AG10803 (cell line): Measurements from ENCODE around the gene ZNF584.

ENCODE experiments used
- DNase-seq: peaks from one replicate; pipeline ENCODE4 v3.0.0; 2010; ENCODE audit warnings: low read depth
- H3K4me3 ChIP-seq: 2 replicates; pipeline ENCODE4 v1.5.1; 2011; ENCODE audit warnings: mild to moderate bottlenecking, low read length, control low read depth
- CTCF ChIP-seq: conservative IDR thresholded peaks from 2 replicates; pipeline ENCODE4 v1.5.1; 2011; ENCODE audit warnings: mild to moderate bottlenecking, low read length, control low read depth, inconsistent platforms

ZNF584 gene

DNA sequence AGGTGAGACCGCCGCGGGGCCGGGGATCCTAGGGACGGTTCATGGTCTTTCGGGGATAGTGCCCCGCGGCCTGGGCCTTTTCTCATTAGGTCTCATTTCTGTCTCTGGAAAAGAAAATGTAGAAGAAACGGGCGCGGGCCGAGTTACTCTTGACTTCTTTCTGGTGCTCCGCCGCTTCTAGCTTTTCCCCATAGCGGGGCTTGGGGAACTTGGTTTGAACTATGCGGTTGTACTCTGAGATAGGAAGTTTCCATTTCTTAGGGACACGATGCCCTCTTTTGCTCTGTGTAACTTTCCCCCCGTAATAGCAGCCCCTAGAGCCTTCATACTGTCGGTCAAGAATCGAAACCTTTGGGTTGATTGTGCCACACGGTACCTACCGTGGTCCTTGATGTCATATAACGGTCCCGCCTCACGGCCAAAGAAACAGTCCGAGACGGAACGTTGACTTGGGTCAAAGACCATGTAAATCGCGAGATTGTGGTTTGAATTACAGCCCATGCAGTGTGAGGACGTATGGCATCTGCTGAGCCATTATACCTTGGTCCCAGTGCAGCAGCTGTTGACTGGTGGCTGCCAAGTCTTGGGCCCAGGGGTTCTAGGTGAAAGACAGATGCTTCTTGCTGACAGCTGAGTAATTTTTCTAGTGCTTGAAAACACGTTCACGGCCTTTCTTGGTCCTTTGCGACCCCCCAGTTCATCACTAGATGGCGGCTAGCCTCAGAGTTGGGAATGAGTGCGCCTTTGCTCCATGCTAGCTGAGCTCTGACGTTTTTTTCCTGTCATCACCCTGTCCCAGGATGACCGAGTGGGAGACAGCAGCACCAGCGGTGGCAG lies 20.9 kb upstream of the ZNF584 start:
- DNase-seq = no peak
- H3K4me3 ChIP-seq = peak overlapping the region; percentile 94
- TF ChIP-seq CTCF = no peak

DNA sequence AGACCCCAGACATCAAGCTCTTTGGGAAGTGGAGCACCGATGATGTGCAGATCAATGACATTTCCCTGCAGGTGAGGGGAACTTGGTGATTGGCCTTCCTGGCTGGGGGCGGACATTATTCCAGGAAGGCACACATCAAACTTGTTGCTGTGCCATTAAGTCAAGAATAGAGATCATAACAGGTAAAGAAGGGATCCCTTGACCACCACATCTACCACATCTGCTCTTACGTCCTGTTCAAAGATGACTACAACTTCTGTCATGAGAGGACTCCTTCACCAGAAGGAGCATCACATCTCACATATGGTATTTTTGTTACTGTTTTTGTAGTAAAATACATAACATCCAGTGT lies 20.3 kb upstream of the ZNF584 start:
- peak overlapping the region; percentile 94 for H3K4me3 ChIP-seq

DNA sequence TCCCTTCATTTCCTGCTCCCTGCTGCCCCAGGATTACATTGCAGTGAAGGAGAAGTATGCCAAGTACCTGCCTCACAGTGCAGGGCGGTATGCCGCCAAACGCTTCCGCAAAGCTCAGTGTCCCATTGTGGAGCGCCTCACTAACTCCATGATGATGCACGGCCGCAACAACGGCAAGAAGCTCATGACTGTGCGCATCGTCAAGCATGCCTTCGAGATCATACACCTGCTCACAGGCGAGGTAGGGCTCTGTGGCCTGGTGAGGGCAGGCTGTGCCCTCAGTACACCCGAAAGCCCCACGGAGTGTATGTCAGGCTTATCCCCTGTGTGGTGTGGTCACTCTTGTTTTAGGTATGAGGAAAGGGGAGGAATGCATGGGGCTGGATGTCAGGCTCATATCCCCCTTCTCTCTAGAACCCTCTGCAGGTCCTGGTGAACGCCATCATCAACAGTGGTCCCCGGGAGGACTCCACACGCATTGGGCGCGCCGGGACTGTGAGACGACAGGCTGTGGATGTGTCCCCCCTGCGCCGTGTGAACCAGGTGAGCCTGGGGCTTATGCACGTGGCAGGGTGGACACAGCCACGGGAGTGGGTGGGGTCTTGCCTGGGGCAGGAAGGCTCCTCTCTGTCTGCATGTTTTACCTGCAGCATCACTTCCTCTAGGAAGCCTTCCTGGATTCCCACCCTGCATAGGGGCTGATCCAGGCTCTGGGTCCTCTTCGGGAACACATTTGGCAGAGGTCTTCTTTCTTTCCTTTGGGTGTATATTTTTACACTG lies 15.3 kb upstream of the ZNF584 start:
- H3K4me3 ChIP-seq = no peak overlapping the region
- TF ChIP-seq CTCF = no peak
- DNase-seq = no peak

More for the DNA sequence above, 20.3 kb upstream of the ZNF584 start:
- TF ChIP-seq CTCF = no peak
- no peak for DNase-seq

DNA sequence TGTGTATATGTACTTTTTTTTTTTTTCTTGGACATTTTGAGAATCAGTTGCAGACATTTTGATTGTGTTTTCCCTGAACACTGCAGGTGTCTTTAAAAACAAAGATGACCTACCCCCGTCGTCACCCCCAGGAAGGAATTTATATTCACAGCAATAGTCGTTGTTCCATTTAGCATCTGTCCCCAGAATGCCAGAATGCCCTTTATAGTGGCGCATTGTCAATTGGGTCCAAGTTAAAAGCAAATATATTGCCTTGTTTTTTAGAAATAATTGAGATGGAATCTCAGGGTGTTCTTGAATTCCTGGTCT lies 14.8 kb upstream of the ZNF584 start:
- no peak for DNase-seq
- no peak for TF ChIP-seq CTCF
- no peak overlapping the region for H3K4me3 ChIP-seq

- no peak for TF ChIP-seq CTCF
- no peak overlapping the region for H3K4me3 ChIP-seq
- no peak for DNase-seq
These were observed 13.6 kb upstream of the ZNF584 start for GRCh38 chr19:58394821-58395219.

DNA sequence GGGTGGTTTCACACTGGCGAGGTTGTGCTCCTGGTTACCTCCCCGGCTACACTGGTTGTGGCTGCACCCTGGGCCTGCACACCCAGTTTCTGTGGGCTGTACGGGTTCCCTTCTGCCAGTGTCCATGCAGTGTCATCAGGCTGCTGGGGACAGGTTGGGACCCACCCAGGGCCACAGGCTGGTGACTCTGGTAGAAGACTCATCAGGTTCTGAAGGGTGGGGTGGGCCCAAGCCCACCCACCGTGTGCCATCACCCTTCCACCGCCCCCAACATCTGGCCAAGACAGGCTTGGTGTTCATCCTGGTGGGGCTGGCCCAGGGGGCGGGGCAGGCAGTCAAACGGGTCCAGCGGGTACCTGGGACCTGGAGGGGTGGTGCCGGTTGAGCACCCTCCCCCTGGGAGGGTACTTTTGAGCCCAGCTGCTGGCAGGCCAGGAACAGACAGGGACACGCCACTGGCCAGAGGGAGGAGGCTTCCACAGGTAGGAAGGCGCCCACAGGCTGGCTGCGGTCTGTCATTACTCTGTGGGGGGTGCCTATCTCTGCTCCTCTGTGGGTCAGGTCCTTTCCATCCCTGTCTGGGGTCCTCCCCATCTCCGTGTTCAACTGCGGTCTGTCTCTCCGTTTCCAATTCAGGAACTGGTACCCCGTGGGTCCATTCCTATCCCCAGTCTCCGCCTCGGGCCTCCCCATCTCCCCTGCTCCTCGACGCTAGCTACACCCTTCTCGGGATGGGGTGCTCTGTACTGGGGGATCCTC lies 13.1 kb upstream of the ZNF584 start, which contains the start of gene RNF225:
TSS of gene RNF225 (plus strand) at position 437 of the 759 bp plus-strand sequence. CDS start 434 bp downstream, outside the sequence.
- TF ChIP-seq CTCF = no peak
- no peak within 1 kb of the TSS for H3K4me3 ChIP-seq
- DNase-seq = no peak
